GM19467 (cell line): Measurements from ENCODE around the gene ZNF346.
"Not testable (repeated sequence)": the region's sequence is repeated elsewhere in the genome, so short reads cannot be mapped to it uniquely, and the experiment has no call there.

Source experiments
- ATAC-seq: cut with Tn5 transposase; IDR thresholded peaks from one replicate; pipeline ENCODE4 v1.9.1; 2021; ENCODE audit warnings: mild to moderate bottlenecking, moderate library complexity; ENCODE audit not compliant: unreplicated experiment

ZNF346 gene

GRCh38 chr5:177022386-177023302 lies at the start of gene ZNF346:
ZNF346 (plus strand) TSS chr5:177022696; CDS start chr5:177022739, 43 bp downstream.
- ATAC-seq = peak; percentile 75

GRCh38 chr5:176979669-176980068 lies 42.8 kb upstream of the ZNF346 start:
- ATAC-seq = no peak

GRCh38 chr5:176980818-176981217 lies 41.7 kb upstream of the ZNF346 start:
- ATAC-seq = no peak

- not testable (repeated sequence) for ATAC-seq
Measured at GRCh38 chr5:176983112-176983511, 39.4 kb upstream of the ZNF346 start.

- not testable (repeated sequence) for ATAC-seq
Measured at GRCh38 chr5:176983593-176983992, 38.9 kb upstream of the ZNF346 start.

- not testable (repeated sequence) for ATAC-seq
Measured at GRCh38 chr5:176984176-176984575, 38.3 kb upstream of the ZNF346 start.

- no peak for ATAC-seq
Measured at GRCh38 chr5:176985516-176985915, 37.0 kb upstream of the ZNF346 start.

GRCh38 chr5:176986280-176986679 lies 36.2 kb upstream of the ZNF346 start:
- ATAC-seq = no peak

GRCh38 chr5:176987583-176987982 lies 34.9 kb upstream of the ZNF346 start:
- no peak for ATAC-seq

- not testable (repeated sequence) for ATAC-seq
Measured at GRCh38 chr5:176993081-176993480, 29.4 kb upstream of the ZNF346 start.

GRCh38 chr5:176994460-176995121 lies 27.9 kb upstream of the ZNF346 start:
- no peak for ATAC-seq

- no peak for ATAC-seq
Measured at GRCh38 chr5:176995122-176995490, 27.4 kb upstream of the ZNF346 start.

- no peak for ATAC-seq
Measured at GRCh38 chr5:176995896-176996767, 26.4 kb upstream of the ZNF346 start.

- no peak for ATAC-seq
Measured at GRCh38 chr5:176996780-176997179, 25.7 kb upstream of the ZNF346 start.

- ATAC-seq = no peak
Measured at GRCh38 chr5:176998828-176999227, 23.7 kb upstream of the ZNF346 start.

- ATAC-seq = not testable (repeated sequence)
Measured at GRCh38 chr5:176999526-176999925, 23.0 kb upstream of the ZNF346 start.

- no peak for ATAC-seq
Measured at GRCh38 chr5:177003649-177004048, 18.8 kb upstream of the ZNF346 start.

- ATAC-seq = no peak
Measured at GRCh38 chr5:177004961-177005360, 17.5 kb upstream of the ZNF346 start.

GRCh38 chr5:177005619-177006264 lies 16.8 kb upstream of the ZNF346 start:
- ATAC-seq = peak; percentile 46

- ATAC-seq = peak; percentile 73
Measured at GRCh38 chr5:177006265-177006972, 16.1 kb upstream of the ZNF346 start, which contains the start of gene UIMC1. UIMC1 (minus strand) TSS chr5:177006779; CDS start chr5:176982615, 24,164 bp downstream.
